ENCODE data around the gene NAP1L4. TPM values are rescaled to one million over a fixed set of nuclear protein-coding genes. Genes with fewer than 3 reads are reported as not detected.

Gene NAP1L4
- total RNA-seq, 1 donor = 99.6 TPM

DNA sequence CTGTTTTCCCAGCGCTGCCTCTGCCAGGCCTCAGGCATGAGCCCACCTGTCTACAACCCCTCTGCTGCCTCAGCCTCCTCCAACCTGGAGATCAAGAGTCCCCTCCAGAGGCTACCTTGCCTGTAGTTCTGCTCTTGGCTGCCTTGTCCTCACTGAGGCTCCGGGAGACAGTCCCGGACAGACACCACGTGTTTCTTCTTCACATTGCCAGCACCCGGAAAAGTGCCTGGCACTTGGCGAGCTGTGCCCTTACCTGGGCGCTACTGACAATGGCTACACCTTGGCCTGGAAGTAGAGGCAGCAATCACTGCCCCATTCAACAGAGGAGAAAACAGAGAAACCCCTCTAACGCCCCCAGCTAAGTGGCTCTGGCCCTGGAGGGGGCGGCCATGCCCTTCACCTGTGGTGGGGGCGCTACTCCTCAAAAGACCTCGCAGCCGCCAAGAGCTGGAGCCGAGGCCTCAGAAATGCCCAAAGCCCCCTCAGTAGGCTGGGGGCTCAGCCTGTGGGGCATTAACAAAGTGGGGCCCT lies 3.0 kb upstream of the NAP1L4 start:
- DNase-seq (ENCODE audit: low read depth) = no peak
- no peak for TF ChIP-seq CTCF (IDR thresholded peaks at IDR 0.05; ENCODE audit: insufficient read depth, low read length)
- H3K4me3 ChIP-seq (ENCODE audit: low read depth, low read length) = no peak overlapping the region

- H3K4me3 ChIP-seq (ENCODE audit: low read depth, low read length) = no peak overlapping the region
- DNase-seq (ENCODE audit: low read depth) = no peak
- no peak for TF ChIP-seq CTCF (IDR thresholded peaks at IDR 0.05; ENCODE audit: insufficient read depth, low read length)
Measured at GRCh38 chr11:2994336-2994730, 2.2 kb upstream of the NAP1L4 start.

- DNase-seq (ENCODE audit: low read depth) = no peak
- no peak for TF ChIP-seq CTCF (IDR thresholded peaks at IDR 0.05; ENCODE audit: insufficient read depth, low read length)
- peak overlapping the region; percentile 92 for H3K4me3 ChIP-seq (ENCODE audit: low read depth, low read length)
Measured at GRCh38 chr11:2992997-2993325, 832 bp upstream of the NAP1L4 start.

GRCh38 chr11:2991452-2992233 lies 486 bp downstream of the NAP1L4 start:
- peak overlapping the region; percentile 92 for H3K4me3 ChIP-seq (ENCODE audit: low read depth, low read length)
- peak; percentile 33 for DNase-seq (ENCODE audit: low read depth)
- no peak for TF ChIP-seq CTCF (IDR thresholded peaks at IDR 0.05; ENCODE audit: insufficient read depth, low read length)

DNA sequence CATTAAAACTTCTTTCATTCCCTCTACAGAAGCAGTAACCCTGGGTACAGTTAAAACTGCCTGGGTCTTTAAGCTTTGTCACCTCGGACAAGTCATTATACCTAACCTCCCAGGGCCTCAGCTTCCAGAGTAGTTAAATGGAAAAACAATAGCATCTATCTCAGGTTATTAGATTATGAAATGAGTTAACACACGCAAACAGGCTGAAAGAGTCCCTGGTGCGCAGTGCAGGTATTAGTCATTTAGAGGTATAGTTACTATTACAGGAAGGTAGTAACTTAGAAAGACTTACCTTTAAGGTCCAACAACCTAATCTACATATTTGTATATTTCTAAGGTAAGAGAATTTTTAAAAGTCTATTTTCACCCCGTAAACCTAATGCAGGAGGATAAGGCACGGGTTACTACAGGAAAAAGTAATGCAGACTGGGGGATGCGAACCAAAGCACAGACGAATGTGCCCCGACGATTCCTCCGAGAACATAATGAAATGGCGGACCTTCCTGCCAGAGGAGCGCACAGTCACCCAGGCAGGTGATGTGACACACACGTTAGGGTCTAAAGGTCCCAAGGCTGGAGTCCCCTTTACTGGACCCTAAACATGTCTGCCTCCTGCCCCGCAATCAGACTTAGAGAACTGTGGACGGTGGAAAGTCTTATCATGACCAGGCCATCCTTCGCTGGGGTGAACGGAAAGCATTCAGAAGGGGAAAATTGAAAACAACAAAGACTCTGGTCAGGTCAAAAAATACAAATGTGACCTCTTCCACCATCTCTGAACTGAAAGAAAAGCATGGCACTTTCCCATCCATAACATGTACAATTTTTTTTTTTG lies 1.3 kb downstream of the NAP1L4 start:
- no peak for TF ChIP-seq CTCF (IDR thresholded peaks at IDR 0.05; ENCODE audit: insufficient read depth, low read length)
- no peak for DNase-seq (ENCODE audit: low read depth)
- peak overlapping the region; percentile 92 for H3K4me3 ChIP-seq (ENCODE audit: low read depth, low read length)

DNA sequence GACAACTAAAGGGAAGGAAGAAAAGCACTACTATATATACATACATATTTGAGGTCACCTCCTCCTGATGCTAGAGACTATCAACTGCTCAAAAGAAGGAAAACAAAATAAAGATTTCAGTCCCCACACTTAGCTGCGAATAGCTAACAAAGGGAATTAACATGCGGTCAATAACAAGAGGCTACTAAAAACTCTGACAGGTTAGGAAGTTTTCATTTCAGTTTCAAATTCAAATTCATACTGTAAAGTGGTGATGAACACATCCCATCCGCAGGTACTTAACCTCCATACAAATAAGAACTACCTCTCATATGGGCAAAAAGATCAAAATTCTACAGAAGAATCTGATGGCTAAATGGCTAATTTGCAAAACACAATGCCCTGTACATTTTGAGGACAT lies 2.6 kb downstream of the NAP1L4 start:
- DNase-seq (ENCODE audit: low read depth) = no peak
- no peak for TF ChIP-seq CTCF (IDR thresholded peaks at IDR 0.05; ENCODE audit: insufficient read depth, low read length)
- H3K4me3 ChIP-seq (ENCODE audit: low read depth, low read length) = peak overlapping the region; percentile 92
